ENCODE data around the gene HHATL.

DNA sequence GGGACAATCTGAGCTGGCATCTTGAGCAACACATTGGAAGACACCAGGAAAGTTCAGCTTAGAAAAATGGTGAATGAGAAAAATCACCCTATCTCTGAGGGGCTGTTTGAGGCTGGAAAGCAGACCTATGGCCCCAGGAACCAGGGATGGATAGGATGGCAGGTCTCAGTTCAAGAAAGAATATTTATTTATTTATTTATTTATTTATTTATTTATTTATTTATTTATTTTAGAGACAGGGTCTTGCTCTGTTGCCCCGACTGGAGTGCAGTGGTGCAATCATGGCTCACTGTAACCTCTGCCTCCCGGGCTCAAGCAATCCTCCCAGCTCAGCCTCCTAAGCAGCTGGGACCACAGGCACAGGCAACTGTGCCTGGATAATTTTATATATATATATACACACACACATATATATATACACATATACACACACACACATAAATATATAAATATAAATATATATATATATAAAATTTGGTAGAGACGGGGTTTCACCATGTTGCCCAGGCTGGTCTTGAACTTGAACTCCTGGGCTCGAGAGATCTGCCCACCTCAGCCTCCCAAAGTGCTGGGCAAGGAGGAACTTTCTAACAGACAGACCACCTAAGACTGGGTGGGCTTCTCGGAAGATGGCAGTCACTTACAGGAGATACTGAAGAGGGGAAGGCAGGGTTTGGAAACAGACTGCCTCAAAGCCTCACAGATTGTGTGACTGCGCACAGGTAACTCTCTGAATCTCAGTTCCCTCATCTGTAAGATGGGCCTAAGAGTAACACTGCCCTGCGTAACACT is 40.8 kb upstream of the HHATL start:
- TF ChIP-seq, protein P1, sequence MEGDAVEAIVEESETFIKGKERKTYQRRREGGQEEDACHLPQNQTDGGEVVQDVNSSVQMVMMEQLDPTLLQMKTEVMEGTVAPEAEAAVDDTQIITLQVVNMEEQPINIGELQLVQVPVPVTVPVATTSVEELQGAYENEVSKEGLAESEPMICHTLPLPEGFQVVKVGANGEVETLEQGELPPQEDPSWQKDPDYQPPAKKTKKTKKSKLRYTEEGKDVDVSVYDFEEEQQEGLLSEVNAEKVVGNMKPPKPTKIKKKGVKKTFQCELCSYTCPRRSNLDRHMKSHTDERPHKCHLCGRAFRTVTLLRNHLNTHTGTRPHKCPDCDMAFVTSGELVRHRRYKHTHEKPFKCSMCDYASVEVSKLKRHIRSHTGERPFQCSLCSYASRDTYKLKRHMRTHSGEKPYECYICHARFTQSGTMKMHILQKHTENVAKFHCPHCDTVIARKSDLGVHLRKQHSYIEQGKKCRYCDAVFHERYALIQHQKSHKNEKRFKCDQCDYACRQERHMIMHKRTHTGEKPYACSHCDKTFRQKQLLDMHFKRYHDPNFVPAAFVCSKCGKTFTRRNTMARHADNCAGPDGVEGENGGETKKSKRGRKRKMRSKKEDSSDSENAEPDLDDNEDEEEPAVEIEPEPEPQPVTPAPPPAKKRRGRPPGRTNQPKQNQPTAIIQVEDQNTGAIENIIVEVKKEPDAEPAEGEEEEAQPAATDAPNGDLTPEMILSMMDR (conservative IDR thresholded peaks at IDR 0.05; ENCODE audit: low read length), result no peak
- no peak for TF ChIP-seq EZH2phosphoT487 (IDR thresholded peaks at IDR 0.05; ENCODE audit: borderline replicate concordance, low read depth, low read length)
